ENCODE measurements around the gene SCGB1C2.

The SCGB1C2 gene

DNA sequence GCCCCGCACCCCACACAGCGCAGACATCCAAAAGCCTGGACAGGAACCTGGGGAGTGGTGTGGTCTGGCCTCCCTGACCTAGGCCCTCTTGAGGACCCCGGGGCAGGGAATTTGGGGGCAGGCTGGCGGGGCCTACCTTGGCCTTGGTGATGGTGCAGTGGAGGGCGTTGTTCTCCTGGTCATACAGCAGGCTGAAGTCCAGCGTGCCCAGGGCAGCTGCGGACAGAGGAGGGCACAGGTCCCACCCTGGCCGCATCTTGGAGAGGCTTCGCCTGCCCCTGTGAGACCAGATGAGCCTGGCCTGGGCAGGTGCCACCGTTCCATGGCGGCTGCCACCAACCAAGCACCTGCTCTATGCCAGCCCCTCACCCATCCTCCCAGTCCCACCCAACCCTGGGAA is 35.0 kb downstream of the SCGB1C2 start:
- DNase-seq (ENCODE audit: low spot score) = no peak

DNA sequence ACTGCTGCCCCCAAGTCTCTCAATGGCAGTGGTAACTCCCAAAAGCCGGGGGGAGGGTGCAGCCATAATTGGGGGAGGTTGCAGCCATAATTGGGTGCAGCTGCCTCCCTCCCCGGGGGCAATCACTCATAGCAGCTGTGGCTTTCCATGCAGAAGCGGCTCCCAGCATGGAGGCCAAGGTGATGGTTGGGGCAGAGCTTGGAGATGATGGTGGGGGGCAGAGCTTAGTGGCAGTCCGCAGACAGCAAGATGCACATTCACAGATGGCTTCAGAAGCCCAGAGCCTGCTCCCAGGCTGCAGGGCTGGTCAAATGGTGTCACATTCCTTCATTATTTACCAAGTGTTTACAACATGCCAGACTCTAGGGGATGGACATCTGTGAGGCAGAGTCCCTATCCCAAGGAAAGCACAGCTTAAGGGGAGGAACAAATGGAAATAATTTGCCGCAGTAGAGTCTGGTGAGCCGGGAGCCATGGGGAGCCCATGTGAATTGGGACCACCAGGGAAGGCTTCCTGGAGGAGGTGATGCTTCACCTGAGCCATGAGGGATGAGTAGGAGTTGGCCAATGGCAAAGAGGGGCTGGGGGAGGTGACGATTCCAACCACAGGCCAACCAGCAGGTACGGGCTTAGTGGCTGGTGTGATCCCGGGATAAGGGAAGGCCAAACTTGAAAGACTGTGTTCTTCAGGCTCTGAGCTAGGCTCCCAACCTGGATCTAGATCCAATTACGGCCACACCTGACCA is 36.0 kb downstream of the SCGB1C2 start:
- DNase-seq (ENCODE audit: low spot score) = no peak

DNA sequence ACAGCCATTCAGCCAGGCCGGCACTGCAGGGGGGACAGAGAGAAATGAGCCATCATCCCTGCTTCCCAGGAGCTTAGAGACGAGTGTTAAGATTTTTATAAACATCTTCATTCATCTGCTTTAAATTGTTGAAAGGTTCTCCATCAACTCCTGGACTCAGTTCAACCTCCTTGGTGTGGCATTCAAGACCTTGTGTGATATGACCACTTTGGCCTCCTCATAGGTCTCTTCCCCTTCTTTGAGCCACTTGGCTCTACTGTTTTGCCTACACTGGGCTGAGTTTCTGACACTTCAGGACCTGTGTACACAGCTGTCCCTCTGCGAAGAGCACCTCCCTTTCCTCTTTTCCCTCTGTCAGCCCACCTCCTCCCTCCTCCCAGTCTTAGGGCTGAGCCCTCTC is 39.8 kb downstream of the SCGB1C2 start:
- DNase-seq (ENCODE audit: low spot score) = no peak

DNA sequence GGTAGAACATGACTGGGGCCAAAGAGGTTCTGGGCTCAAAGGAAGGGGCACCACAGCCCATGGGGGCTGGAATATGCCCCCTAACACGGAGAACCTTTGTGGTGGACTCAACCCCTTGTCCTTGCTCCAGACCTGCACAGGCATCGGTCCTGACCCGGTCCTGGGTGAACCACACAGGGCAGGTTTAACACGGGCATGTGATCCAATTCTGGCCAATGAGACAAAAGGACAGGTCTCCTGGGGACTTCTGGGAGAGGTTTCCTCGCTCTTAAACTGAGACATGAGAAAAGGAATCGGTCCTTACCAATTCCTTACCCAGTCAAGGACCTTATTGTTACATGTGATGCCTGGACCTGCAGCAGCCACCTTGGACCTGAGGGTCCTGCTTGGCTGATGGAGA is 40.4 kb downstream of the SCGB1C2 start:
- DNase-seq (ENCODE audit: low spot score) = no peak

DNA sequence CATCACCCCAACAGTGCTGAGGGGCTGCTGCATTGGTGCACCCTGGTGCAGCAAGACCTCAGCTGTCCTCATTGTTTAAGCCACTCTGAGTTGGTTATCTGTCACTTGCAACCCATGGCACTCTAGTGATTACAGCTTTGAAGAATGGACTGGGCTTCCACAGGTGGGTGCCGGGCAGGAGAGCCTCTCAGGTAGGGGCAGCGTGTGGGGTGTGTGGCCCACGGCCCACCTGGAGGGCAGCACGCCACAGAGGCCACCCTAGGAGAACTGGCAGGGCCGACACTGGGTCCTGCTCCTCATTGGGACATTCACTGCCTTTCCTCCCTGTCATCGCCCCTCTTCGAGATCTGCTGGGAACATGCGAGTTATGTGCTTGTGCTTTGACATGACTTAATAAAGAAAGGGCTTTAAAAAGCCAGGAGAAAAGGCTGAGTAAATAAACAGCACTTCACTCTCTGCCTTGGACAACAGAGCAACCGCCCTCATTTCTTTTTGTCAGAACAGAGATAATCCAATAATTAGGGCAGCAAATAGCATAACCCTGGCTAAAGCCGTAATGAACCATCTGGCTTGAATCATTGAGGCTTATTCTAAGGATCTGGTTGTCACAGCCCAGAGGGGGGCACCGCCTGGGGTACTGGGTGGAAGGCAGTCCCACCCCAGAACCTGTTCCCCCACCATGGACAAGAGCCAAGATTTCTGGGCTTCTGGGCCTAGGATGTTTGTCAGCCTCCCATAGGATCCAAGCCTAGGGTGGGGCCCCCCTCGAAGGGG is 41.1 kb downstream of the SCGB1C2 start:
- DNase-seq (ENCODE audit: low spot score) = no peak

DNA sequence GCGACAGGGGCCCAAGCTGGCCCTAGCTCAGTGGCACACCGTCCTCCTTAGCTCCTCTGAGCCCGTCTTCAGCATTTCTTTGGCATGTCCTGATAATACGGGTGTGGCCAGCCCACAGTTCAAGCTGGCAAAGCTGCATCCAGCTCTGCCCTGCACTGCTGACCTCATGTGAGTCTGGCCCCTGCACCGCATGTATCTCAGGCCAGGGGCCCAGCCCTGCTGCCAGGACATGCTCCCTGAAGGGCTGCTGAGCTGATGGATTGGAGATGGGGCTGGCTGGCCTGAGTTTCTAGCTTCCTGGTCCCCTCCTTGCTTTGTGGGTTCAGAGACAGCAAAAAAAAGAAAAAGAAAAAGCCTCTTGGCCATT is 41.7 kb downstream of the SCGB1C2 start:
- no peak for DNase-seq (ENCODE audit: low spot score)

DNA sequence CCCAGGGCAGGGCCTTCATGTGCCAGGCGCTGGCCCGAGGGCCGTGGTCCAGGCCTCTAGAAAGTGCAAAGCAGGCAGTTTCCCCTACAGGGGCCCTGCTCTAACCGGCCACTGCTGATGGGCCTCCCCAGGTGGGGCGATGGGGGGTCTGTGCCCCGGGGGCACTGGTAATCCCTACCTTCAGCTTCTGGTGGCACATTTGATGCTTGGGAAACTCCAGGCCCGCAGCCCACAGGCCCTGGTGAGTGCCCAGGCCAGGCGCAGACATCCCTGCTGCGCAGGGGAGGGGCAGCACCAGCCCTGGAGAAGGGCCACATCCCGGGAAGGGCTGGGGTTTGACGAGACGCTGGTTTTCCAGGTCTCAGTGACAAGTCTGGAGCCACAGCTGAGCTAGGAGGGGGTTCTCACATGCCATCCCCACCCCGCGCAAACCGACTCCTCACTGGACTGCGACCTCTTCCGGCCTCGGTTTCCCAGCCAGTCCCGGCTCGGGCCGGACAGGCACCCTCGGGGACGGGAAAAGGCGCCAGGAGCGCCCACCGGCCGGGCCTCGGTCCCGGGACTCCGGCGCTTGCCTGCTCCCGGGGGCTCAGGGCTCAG is 42.5 kb downstream of the SCGB1C2 start:
- no peak for DNase-seq (ENCODE audit: low spot score)

DNA sequence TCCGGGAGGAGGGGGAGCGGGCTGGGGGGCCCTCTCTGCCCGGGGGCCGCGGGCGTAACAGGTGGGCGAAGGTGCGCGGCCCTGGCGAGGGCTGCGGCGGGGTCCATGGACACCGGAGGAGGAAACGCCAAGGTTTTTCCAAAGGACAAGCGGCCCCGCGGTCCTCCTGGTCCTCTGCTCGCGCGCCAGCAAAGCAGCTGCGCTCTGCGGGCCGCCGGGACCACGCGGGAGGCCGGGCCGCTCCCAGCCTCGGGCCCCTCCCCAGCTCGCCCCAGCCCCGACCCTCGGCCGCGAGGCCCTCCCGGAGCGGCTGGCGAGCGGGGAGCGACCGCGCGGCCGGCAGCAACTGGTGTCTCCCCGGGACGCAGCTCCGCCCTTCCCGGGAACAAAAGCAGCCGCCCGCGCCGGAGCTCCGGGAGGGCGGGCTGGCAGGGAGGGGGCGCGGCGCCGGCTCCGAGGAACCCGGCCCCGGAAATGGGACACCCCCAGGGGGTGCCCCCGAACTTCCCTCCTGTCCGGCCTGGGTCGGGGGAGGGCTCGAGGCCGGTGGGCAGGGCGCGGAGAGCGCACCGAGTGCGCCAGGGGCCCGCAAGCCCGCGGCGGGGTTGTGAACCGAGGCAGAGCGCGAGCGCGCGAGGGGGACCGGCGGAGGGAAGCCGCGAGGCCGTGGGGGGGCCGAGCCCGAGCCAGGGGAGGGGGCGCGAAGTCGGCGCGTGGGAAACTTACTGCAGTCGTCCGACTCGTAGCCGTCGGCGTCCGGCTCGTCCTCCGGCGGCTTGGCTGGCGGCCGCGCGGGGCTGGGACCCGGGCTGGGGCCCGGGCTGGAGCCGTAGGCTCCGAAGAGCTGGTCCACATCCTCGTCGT is 43.2 kb downstream of the SCGB1C2 start:
- no peak for DNase-seq (ENCODE audit: low spot score)

DNA sequence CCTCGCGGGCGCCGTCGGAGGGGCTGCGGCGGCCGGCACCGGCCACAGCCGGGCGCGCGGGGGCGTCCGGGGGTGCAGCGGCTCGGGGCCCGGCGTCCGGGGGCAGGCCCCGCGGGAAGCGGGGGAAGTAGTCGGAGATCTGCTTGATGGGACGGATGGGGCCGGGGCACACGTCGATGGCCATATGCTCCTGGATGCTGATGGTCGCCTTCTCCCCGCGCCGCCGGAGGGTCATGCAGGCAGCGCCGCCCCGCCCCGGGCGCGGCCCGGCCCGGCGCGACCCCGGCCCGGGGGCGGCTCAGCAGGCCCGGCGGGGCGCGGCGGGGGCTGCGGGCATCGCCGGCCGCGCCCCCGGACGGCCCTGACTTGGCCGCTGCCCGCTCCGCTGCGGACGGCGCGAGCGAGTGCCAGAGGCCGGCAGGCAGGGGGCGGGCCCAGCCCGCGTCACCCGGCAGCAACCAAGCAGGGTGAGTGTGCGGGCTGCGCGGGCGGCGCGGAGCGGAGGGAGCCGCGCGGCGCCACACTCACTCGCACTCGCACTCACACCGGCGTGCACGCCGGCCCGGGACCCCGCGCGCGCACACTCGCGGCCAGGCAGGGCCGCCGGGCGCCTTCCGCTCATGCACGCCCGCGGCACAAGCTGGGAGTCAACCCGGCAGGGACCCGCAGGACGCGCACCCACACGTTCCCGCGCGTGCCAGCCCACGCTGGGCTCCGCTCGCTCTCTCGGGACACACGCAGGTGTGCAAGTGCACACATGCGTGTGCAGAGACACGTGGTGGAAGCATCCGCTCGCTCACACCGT is 44.1 kb downstream of the SCGB1C2 start, which contains the start of gene DOC2B:
Gene DOC2B (minus strand): TSS at position 406 of the 805 bp plus-strand sequence. CDS start 171 bp downstream, at position 235.
- DNase-seq (ENCODE audit: low spot score) = no peak

DNA sequence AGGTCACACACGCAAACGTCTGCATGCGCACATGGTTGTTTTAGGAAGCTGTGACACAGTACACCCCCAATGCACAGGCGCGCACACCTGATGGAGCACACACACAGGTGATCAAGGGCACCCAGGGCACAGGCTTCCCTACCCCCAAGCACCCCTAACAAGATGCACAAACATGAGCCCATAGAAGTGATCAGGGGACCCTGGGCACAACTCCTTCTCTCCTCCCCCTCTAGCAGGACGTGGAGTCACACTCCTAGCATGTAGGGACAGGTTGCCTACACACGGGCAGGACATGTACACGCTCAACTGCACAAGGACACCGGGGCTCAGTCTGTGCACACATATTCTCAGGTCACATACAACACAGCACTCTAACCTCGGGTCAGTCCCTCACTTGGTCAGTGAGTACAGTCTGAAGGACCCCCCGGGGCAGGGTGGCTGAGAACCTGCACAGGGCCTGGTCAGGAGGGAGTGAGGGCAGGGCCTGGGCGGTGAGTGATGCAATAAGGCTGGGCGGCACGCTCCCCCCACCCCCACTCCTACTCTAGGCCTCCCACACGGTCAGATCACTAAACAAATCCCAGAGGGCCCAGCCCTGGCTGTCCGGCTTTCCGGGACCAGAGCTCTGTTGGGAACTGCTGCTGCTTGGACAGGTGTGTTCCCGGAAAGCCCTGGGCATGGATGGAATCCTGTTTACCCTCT is 44.8 kb downstream of the SCGB1C2 start:
- DNase-seq (ENCODE audit: low spot score) = no peak

DNA sequence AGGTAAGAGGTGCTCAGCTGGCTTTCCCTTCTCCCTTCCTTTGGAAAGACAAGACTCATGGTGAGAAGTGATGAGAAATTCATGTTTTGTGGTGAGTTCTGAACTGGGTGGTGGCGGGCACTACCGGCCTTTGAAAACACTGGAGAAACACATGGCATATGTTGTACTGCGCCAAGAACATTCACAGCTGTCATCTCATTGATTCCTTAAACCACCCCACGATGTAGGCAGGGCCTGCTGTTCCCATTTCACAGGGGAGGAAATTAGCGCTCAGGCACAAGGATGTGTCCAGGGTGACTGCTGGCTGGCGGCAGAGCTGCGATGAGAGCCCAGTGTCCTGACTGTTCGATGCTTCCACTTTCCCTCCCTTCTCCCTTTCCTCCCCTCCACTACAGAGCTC is 45.7 kb downstream of the SCGB1C2 start:
- DNase-seq (ENCODE audit: low spot score) = no peak

DNA sequence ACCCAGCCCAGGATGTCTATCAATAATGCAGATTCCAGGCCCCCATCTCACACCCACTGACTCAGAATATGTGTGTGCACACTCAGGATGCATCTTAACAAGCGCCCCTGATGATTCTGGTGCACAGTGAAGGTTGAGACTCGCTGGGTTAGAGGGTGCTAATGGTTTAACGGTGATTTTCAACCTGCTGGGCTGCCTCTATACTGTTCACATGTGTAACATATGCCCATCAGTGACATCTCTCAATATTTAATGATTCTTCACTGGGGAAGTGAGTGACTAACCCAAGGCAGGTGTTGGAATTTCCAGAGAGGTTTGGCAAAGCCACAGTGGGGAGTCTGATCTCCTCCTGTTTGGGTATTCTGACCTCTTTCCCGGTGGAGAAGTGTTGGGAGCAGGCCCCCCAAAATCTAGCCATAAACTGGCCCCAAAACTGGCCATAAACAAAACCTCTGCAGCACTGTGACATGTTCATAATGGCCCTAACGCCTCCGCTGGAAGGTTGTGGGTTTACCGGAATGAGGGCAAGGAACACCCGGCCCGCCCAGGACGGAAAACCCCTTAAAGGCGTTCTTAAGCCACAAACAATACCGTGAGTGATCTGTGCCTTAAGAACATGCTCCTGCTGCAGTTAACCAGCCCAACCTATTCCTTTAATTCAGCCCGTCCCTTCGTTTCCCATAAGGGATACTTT is 48.2 kb downstream of the SCGB1C2 start:
- DNase-seq (ENCODE audit: low spot score) = peak; percentile 21

DNA sequence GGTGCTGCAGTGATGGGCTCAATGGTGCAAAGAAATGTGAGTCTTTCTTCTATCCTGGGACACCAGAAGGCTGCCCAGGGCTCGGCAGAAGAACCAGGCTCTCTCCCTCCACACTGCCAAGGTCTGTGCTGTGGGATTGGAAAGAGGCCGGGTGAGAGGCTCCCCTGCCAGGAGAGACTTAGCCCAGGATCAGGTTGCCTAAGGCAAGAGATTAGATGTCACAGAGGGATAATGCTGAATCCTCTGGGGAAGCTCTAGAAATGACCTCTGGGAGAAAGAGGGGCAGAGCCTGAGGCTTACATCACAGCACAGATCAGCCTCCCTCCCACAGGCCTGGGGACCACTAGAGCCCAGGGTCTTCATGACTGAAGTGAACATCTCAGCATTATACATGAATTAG is 49.8 kb downstream of the SCGB1C2 start:
- DNase-seq (ENCODE audit: low spot score) = no peak

All from activated CD4-positive, alpha-beta T cell treated with anti-CD3 and anti-CD28 coated beads, Interleukin-2, Interleukin-4, amounts not matched to agents 100 ng/mL and 50 ng/mL, durations not matched to agents 16 hours and 8 hours (primary cell).